Activated CD4-positive, alpha-beta T cell treated with anti-CD3 and anti-CD28 coated beads, Interleukin-2, amount 10 ng/mL, durations not matched to agents 7 days and 5 days (primary cell): ENCODE data around the gene IQGAP3. TPM values are rescaled to one million over a fixed set of nuclear protein-coding genes. Genes with fewer than 3 reads are reported as not detected.
"Not testable (repeated sequence)": the region's sequence is repeated elsewhere in the genome, so short reads cannot be mapped to it uniquely, and the experiment has no call there.

ENCODE experiments used
- CTCF ChIA-PET: fragments of 350-600 bp; sonication (Branson Sonifier 250); formaldehyde crosslinking; loops from one replicate; lab custom pipeline; 2021; ENCODE audit warnings: antibody characterized with exemption; lab: Charles Lee
- POLR2A ChIA-PET: fragments of 350-600 bp; sonication (Branson Sonifier 250); formaldehyde crosslinking; loops from one replicate; lab custom pipeline; 2021; ENCODE audit warnings: antibody characterized with exemption; lab: Charles Lee
- DNase-seq: peaks from one replicate; pipeline ENCODE4 v3.0.0-alpha.2; 2020
- H3K27ac Mint-ChIP-seq: one replicate; pipeline ENCODE4 v1.8.0; 2021; ENCODE audit warnings: mild to moderate bottlenecking, moderate library complexity, mixed read lengths
- H3K27me3 Mint-ChIP-seq: one replicate; pipeline ENCODE4 v1.8.0; 2021; ENCODE audit warnings: mixed read lengths
- H3K36me3 Mint-ChIP-seq: one replicate; pipeline ENCODE4 v1.8.0; 2021; ENCODE audit warnings: low read depth, mixed read lengths
- H3K4me1 Mint-ChIP-seq: one replicate; pipeline ENCODE4 v1.8.0; 2021; ENCODE audit warnings: mixed read lengths
- H3K4me3 Mint-ChIP-seq: one replicate; pipeline ENCODE4 v1.8.0; 2021; ENCODE audit warnings: mild to moderate bottlenecking, moderate library complexity, mixed read lengths
- H3K9me3 Mint-ChIP-seq: one replicate; pipeline ENCODE4 v1.8.0; 2021; ENCODE audit warnings: mixed read lengths
- total RNA-seq, 2 experiments: library from RNA; stranded (reverse); gene quantifications; one replicate each; pipeline ENCODE4 v1.2.3, GENCODE V29; 2021

The IQGAP3 gene
- total RNA-seq, 2 experiments from 2014 or later, result 25.2 to 25.5 TPM

DNA sequence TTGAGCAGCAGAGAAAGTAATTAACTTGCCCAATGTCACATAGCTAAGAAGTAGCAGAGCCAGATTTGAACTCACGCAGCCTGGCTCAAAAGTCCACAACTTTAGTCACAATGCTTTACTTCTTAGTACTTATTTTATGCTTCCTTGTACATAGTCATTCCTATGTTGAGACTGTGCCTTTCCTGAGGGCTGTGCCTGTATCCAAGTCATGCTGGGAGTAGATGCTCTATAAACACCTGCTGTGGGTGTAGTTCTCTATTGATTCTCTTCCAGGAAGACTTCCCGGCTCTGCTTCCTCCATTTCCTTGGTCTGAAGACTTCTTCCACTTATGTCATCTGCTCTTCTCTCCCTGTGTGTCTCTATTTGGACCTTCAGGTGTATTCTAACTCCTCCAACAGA, 16.6 kb downstream of the IQGAP3 start:
- Mint-ChIP-seq H3K27ac (no peak overlapping the region), H3K27me3 (no peaks in the 10 kb centered on the region), H3K4me3 (no peak overlapping the region), H3K4me1 (peaks cover 2% of the 10 kb centered on the region), H3K9me3 (no peaks in the 10 kb centered on the region), H3K36me3 (peaks cover 18% of the 10 kb centered on the region)
- DNase-seq, result no peak
- CTCF ChIA-PET, result interaction anchor here (1.0 to 2.0 kb wide), 5 partner anchors 16 to 110 kb away, joined by 3 to 8 read pairs (median 4); partner anchors contain the start of genes IQGAP3, MEF2D and TTC24
- POLR2A ChIA-PET, result no interaction called here

DNA sequence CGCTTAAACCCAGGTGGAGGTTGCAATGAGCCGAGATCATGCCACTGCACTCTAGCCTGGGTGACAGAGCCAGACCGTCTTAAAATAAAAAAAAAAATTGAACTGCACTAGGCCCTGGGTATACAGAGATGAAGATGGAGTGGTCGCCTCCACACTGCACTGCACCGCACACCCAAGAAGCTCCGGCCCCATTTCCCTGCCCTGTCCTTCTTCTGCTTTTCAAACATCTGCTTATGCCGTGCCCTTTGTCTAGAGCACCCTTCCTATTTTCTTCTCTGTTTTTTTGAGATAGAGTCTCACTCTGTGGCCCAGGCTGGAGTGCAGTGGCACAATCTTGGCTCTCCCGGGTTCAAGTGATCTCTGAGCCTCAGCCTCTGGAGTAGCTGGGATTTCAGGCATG, 17.4 kb downstream of the IQGAP3 start:
- POLR2A ChIA-PET, result no interaction called here
- peaks cover 2% of the 10 kb centered on the region for H3K4me1 Mint-ChIP-seq
- H3K27me3 Mint-ChIP-seq, result no peaks in the 10 kb centered on the region
- H3K36me3 Mint-ChIP-seq, result peaks cover 18% of the 10 kb centered on the region
- H3K4me3 Mint-ChIP-seq, result no peak overlapping the region
- no peaks in the 10 kb centered on the region for H3K9me3 Mint-ChIP-seq
- no peak for DNase-seq
- CTCF ChIA-PET, result interaction anchor here (1.5 to 2.0 kb wide), 3 partner anchors 16 to 109 kb away, joined by 4 to 8 read pairs (median 5); partner anchors contain the start of genes IQGAP3 and MEF2D
- H3K27ac Mint-ChIP-seq, result no peak overlapping the region

- Mint-ChIP-seq H3K27me3 (no peaks in the 10 kb centered on the region), H3K36me3 (peaks cover 14% of the 10 kb centered on the region), H3K4me1 (peaks cover 2% of the 10 kb centered on the region), H3K4me3 (no peak overlapping the region), H3K9me3 (no peaks in the 10 kb centered on the region), H3K27ac (no peak overlapping the region)
- POLR2A ChIA-PET, result no interaction called here
- CTCF ChIA-PET, result interaction anchor here (1.5 to 2.0 kb wide), 3 partner anchors 17 to 108 kb away, joined by 4 to 8 read pairs (median 5); partner anchors contain the start of genes IQGAP3 and MEF2D
- no peak for DNase-seq
Measured at GRCh38 chr1:156553860-156554485, 18.4 kb downstream of the IQGAP3 start.

DNA sequence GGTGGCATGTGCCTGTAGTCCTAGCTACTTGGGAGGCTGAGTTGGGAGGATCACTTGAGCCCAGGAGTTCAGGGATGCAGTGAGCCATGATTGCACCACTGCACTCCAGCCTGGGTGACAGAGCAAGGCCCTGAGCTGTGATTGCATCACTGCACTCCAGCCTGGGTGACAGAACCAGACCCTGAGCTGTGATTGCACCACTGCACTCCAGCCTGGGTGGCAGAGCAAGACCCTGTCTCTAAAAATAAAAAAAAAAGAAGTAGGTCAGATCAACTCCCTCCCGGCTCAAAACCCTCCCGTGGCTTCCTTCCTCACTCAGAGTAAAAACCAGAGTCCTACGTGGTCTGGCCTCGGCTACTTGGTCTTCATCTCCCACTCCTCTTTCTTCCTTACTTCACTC, 19.4 kb downstream of the IQGAP3 start:
- POLR2A ChIA-PET, DNase-seq, H3K4me1 Mint-ChIP-seq, H3K27ac Mint-ChIP-seq, H3K27me3 Mint-ChIP-seq, H3K4me3 Mint-ChIP-seq, H3K9me3 Mint-ChIP-seq: not testable (repeated sequence)
- CTCF ChIA-PET, result interaction anchor here (1.2 to 1.7 kb wide), 2 partner anchors 12 to 62 kb away, joined by 4 read pairs; no protein-coding TSS in a partner anchor
- peaks cover 16% of the 10 kb centered on the region for H3K36me3 Mint-ChIP-seq

DNA sequence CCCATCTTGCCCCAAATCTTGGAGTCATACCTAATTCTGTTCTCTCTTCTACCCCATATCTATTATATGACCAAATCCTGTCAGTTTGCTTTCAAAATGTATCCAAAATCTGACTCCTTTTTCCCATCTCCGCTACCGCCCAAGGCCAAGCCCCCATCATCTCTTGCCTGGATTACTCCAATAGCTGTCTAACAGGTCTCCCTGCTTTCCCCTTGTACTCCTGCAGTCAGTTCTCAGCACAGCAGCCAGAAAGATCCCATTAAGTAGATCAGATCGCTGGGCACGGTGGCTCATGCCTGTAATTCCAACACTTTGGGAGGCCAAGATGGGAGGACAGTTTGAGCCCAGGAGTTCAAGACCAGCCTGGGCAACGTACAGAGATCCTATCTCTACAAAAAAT, 19.8 kb downstream of the IQGAP3 start:
- POLR2A ChIA-PET, result no interaction called here
- H3K36me3 Mint-ChIP-seq, result peaks cover 17% of the 10 kb centered on the region
- no peaks in the 10 kb centered on the region for H3K9me3 Mint-ChIP-seq
- H3K27ac Mint-ChIP-seq, result no peak overlapping the region
- H3K27me3 Mint-ChIP-seq, result no peaks in the 10 kb centered on the region
- H3K4me1 Mint-ChIP-seq, result peaks cover 2% of the 10 kb centered on the region
- H3K4me3 Mint-ChIP-seq, result no peak overlapping the region
- no peak for DNase-seq
- CTCF ChIA-PET, result interaction anchor here (1.2 to 1.7 kb wide), 3 partner anchors 13 to 62 kb away, joined by 4 read pairs; no protein-coding TSS in a partner anchor

GRCh38 chr1:156551869-156552268, 20.5 kb downstream of the IQGAP3 start:
- no peak overlapping the region for H3K4me3 Mint-ChIP-seq
- H3K36me3 Mint-ChIP-seq, result peaks cover 21% of the 10 kb centered on the region
- H3K4me1 Mint-ChIP-seq, result peaks cover 2% of the 10 kb centered on the region
- H3K27ac Mint-ChIP-seq, result no peak overlapping the region
- ChIA-PET POLR2A (no interaction called here), CTCF (interaction anchor here (1.2 to 2.6 kb wide), 5 partner anchors 11 to 61 kb away, joined by 4 to 7 read pairs (median 4); no protein-coding TSS in a partner anchor)
- no peak for DNase-seq
- H3K27me3 Mint-ChIP-seq, result no peaks in the 10 kb centered on the region
- no peaks in the 10 kb centered on the region for H3K9me3 Mint-ChIP-seq

- POLR2A ChIA-PET, result no interaction called here
- Mint-ChIP-seq H3K27me3 (no peaks in the 10 kb centered on the region), H3K4me1 (peaks cover 2% of the 10 kb centered on the region), H3K9me3 (no peaks in the 10 kb centered on the region), H3K36me3 (peaks cover 24% of the 10 kb centered on the region), H3K4me3 (no peak overlapping the region), H3K27ac (no peak overlapping the region)
- DNase-seq, result no peak
- CTCF ChIA-PET, result interaction anchor here (1.2 to 2.6 kb wide), 4 partner anchors 11 to 50 kb away, joined by 4 to 7 read pairs (median 4); no protein-coding TSS in a partner anchor
Measured at GRCh38 chr1:156551066-156551643, 21.2 kb downstream of the IQGAP3 start.

DNA sequence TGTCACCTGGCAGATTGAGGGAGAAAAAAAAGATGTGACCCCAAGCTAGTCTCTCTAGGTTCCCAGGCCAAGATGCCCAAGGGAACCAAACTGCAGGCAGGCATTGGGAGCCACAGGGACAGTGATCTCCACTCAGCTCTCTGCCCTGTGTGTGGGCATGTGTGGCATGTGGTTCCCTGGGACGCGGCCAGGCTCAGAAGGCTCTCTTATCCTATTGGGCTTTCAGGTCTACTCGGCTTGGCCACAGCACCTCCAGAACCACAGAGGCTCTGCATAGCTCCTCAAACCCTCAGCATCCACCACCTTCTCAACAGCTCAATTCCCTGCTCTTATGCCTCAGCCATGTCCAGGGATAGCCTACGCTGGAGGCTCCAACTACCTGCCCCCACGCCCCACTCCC, 22.0 kb downstream of the IQGAP3 start:
- Mint-ChIP-seq H3K4me1 (peaks cover 2% of the 10 kb centered on the region), H3K27ac (no peak overlapping the region), H3K4me3 (no peak overlapping the region), H3K36me3 (peaks cover 22% of the 10 kb centered on the region), H3K27me3 (no peaks in the 10 kb centered on the region), H3K9me3 (no peaks in the 10 kb centered on the region)
- DNase-seq, result no peak
- CTCF ChIA-PET, result interaction anchor here (0.7 to 2.6 kb wide), 3 partner anchors 10 to 49 kb away, joined by 3 to 7 read pairs (median 4); no protein-coding TSS in a partner anchor
- POLR2A ChIA-PET, result no interaction called here

GRCh38 chr1:156549831-156550230, 22.5 kb downstream of the IQGAP3 start:
- no peak for DNase-seq
- Mint-ChIP-seq H3K27ac (no peak overlapping the region), H3K9me3 (no peaks in the 10 kb centered on the region), H3K4me1 (peaks cover 2% of the 10 kb centered on the region), H3K27me3 (no peaks in the 10 kb centered on the region), H3K4me3 (no peak overlapping the region), H3K36me3 (peaks cover 22% of the 10 kb centered on the region)
- ChIA-PET POLR2A (no interaction called here), CTCF (interaction anchor here (0.7 to 2.6 kb wide), 2 partner anchors 9 to 45 kb away, joined by 3 to 7 read pairs; no protein-coding TSS in a partner anchor)

- CTCF ChIA-PET, result interaction anchor here (0.7 to 2.6 kb wide), 3 partner anchors 9 to 45 kb away, joined by 3 to 7 read pairs (median 4); no protein-coding TSS in a partner anchor
- Mint-ChIP-seq H3K27me3 (no peaks in the 10 kb centered on the region), H3K27ac (no peak overlapping the region), H3K4me3 (no peak overlapping the region), H3K4me1 (peaks cover 2% of the 10 kb centered on the region), H3K9me3 (no peaks in the 10 kb centered on the region), H3K36me3 (peaks cover 21% of the 10 kb centered on the region)
- no peak for DNase-seq
- POLR2A ChIA-PET, result no interaction called here
Measured at GRCh38 chr1:156549390-156549789, 23.0 kb downstream of the IQGAP3 start.

GRCh38 chr1:156547982-156548381, 24.4 kb downstream of the IQGAP3 start:
- Mint-ChIP-seq H3K4me1 (no peaks in the 10 kb centered on the region), H3K9me3 (no peaks in the 10 kb centered on the region), H3K36me3 (peaks cover 17% of the 10 kb centered on the region), H3K4me3 (no peak overlapping the region), H3K27me3 (no peaks in the 10 kb centered on the region), H3K27ac (no peak overlapping the region)
- no peak for DNase-seq
- ChIA-PET CTCF (interaction anchor here (0.8 kb wide), 1 partner anchor 143 kb away, joined by 3 read pairs; no protein-coding TSS in a partner anchor), POLR2A (no interaction called here)

DNA sequence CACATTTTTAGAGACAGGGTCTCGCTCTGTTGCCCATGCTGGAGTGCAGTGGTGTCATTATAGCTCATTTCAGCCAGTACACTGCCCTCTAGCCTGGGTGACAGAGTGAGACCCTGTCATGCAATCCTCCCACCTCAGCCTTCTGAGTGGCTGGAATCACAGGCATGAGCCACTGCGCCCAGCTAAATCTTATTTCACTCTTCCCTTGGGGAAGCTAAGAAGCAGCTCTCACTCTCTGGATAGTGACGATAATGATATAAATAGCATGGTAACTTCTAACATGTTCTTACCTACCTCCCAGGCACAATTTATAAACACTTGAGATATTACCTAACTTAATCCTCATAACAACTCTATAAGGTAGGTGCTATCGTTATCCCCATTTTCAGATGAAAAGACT, 24.9 kb downstream of the IQGAP3 start:
- CTCF ChIA-PET, result interaction anchor here (0.5 to 0.8 kb wide), 2 partner anchors 78 to 144 kb away, joined by 3 read pairs; no protein-coding TSS in a partner anchor
- H3K36me3 Mint-ChIP-seq, result peaks cover 16% of the 10 kb centered on the region
- H3K4me1 Mint-ChIP-seq, result no peaks in the 10 kb centered on the region
- H3K4me3 Mint-ChIP-seq, result no peak overlapping the region
- POLR2A ChIA-PET, result no interaction called here
- no peaks in the 10 kb centered on the region for H3K9me3 Mint-ChIP-seq
- no peaks in the 10 kb centered on the region for H3K27me3 Mint-ChIP-seq
- H3K27ac Mint-ChIP-seq, result no peak overlapping the region
- no peak for DNase-seq

- no peak for DNase-seq
- no peaks in the 10 kb centered on the region for H3K4me1 Mint-ChIP-seq
- no peaks in the 10 kb centered on the region for H3K27me3 Mint-ChIP-seq
- H3K4me3 Mint-ChIP-seq, result no peak overlapping the region
- peaks cover 19% of the 10 kb centered on the region for H3K36me3 Mint-ChIP-seq
- POLR2A ChIA-PET, result no interaction called here
- no peak overlapping the region for H3K27ac Mint-ChIP-seq
- CTCF ChIA-PET, result no interaction called here
- H3K9me3 Mint-ChIP-seq, result no peaks in the 10 kb centered on the region
Measured at GRCh38 chr1:156546267-156546666, 26.1 kb downstream of the IQGAP3 start.
